GM19438 (cell line): ENCODE results near the gene SNX25.
"Not testable (repeated sequence)": the region's sequence is repeated elsewhere in the genome, so short reads cannot be mapped to it uniquely, and the experiment has no call there.

Experiments used
- ATAC-seq: cut with Tn5 transposase; IDR thresholded peaks from one replicate; pipeline ENCODE4 v1.9.1; 2021; ENCODE audit warnings: low read depth; ENCODE audit not compliant: unreplicated experiment

The SNX25 gene

DNA sequence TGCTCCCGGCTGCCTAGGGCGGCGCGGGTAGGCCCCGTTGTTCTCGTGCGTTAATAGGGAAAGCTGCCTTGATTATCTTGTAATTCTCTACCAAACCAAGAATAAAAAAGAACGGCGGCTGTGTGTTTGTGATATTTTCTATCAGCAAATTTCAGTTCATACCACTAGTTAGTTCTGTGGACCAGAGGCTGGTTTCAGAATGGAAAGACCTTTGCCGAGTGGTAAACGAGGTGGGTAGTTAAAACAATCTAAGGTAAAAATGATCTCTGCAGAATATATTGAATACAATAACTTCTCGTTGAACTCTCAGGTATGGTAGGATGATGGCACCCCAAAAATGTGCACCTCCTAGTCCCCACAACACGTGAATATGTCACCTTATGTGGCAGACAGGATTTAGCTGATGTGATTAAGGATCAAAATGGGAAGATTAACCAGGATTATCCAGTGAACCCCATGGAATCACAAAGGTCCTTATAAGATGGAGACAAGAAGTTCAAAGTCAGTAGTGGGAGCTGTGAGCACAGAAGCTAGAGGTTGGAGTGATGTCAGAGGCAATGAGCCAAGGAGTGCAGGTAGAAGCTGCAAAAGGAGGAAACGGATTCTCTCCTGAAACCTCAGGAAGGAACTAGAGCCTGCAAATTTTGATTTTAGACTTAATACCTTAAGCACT lies 5.0 kb upstream of the SNX25 start:
- no peak for ATAC-seq

DNA sequence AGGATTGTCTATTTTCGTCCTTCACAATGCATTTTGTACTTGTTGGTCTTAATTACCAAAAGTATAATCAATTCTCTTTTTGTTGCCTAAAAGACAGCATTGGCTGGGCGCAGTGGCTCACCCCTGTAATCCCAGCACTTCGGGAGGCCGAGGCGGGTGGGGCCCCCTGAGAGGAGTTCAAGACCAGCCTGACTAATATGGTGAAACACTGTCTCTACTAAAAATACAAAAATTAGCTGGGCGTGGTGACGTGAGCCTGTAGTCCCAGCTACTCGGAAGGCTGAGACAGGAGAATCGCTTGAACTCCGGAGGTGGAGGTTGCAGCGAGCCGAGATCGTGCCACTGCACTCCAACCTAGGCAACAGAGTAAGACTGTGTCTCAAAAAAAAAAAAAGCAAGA lies 4.3 kb upstream of the SNX25 start:
- not testable (repeated sequence) for ATAC-seq

DNA sequence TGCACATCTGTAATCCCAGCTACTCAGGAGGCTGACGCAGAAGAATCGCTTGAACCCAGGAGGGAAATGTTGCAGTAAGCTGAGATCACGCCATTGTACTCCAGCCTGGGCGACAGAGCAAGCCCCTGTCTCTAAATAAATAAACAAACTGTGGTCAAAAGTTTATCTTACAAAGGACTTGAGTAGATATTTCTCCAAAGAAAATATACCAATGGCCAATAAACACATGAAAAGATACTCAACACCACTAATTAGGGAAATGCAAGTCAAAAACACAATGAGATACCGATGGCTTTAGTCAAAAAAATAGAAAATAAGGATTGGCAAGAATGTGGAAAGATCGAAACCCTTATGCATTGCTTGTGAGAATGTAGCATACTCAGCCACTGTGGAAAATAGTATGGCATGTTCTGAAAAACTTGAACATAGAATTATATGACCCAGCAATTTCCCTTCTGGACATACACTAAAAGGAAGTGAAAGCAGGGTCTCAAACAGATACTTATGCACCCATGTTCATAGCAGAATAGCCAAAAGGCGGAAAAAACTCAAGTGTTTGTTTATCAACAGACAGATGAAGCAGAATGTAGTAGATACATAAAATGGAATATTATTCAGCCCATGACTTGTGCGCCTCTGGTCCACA lies 3.6 kb upstream of the SNX25 start:
- ATAC-seq = no peak

DNA sequence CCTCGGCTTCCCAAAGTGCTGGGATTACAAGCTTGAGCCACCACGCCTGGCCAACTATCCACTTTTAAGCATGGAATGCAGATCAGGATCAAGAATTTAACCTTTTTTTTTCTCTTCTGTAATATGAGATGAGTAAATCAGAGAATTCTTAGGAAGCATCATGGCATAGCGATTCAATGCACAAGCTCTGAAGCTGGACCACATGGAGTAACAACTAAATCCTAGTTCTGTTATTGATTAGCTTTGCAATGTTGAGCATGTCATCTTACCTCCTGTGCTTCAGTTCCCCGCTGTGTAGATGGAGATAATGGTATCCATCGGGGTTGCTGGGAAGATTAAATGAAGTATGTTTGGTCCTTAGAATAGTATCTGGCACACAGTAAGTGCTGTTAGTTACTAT lies 1.9 kb upstream of the SNX25 start:
- no peak for ATAC-seq

DNA sequence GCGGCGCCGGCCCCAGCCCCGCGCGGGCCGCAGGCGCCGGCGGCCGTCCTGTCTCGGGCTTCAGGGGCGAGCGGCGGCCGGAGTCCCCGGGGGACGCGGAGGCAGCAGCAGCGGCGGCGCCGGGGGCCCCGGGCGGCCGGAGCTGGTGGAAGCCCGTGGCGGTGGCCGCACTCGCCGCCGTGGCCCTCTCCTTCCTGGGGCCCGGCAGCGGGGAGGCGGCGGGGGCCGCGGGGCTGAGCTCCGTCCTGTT lies 379 bp downstream of the SNX25 start:
- peak; percentile 5 for ATAC-seq

DNA sequence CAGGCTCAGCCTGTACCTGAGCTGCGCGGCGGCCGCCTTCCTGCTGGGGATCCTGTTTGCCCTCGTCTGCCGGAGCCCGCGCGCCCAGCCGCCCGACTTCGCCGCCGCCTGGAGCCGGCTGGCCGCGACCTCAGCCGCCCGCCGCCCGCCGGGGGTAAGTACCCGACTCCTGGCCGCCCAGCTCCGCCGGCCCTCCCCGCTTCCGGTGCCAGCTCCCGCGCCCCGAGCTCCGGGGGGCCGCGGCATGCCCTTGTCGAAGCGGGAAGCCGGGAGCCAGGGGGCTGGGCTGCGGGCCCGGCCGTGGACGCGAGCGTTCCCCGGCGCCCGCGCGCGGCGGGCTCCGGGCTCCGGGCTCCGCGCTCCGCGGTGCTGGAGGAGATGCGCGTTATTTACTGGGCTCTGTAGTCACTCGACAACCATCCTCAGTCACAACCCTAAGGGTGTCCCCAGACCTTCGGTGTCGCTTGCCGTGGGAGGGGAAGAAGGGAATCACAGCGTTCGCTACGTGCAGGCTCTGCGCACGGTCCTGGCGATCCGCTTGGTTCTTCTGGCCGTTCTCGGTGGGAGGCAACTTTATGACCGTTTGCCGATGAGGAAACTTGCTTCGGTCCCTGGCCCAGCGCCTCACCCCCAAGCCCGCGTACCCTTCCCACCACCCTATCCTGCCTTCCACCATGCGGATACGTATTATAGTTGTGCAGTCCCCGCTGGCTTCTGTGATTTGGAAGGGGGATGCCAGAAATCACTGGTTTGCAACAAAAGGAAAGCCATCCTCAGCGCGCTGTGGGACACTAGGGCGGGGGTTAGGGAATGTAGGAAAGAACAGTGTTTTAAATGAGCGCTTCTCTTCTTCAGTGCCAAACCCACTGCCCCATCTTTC lies 944 bp downstream of the SNX25 start:
- peak; percentile 3 for ATAC-seq

DNA sequence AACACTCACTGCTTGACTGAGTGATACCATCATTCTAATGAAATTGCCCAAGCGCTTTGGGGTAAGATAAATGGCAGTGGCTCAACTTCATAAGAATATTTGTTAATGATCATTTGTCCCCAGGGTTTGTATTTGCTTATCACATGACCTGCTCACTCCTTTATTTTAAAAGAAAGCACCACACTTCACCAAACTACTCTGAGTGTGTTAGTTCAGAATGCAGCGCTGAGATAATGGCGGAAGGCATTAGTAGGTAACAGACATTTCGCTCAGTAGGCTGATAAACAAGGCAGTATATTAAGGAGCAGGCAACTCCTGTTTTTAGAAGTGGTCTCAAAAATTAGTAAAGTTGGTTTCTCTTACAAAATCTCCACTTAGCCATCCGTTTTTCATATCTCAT lies 1.6 kb downstream of the SNX25 start:
- ATAC-seq = no peak

DNA sequence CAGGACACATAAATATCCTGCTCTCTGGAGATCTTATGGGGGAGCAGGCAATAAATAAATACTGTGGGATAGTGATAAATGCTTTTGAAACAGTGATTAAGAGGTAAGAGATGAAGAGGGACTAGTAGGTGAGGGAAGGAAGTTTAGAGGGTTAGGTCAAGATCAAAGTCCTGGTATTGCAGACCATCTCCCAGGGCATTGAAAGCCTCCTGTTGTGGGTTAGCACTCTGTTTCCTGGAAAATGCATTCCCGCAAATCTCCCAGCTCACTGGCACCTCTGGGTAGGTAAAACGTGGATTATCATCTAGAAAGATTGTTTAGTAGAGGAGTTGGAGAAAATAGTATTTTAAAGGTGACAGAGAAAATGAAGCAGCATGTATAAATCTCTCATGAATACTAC lies 2.2 kb downstream of the SNX25 start:
- ATAC-seq = no peak

DNA sequence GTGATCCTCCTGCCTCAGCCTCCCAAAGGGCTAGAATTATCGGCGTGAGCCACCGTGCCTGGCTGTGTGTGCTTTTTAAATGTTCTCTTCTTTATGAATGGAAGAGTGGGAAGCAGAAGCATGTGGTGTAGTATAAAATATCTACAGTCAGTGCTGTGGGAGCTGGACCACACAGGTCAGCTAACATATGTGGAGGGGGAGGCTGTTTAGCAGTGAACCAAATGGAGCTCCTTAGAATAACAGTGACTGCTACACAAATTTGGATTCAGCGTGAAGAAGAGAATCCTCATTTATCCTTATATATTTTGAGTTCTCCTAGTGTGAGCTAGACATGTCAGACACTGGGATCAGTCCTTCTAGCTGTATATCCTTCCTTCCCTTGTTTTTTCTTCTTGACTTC lies 3.2 kb downstream of the SNX25 start:
- no peak for ATAC-seq

DNA sequence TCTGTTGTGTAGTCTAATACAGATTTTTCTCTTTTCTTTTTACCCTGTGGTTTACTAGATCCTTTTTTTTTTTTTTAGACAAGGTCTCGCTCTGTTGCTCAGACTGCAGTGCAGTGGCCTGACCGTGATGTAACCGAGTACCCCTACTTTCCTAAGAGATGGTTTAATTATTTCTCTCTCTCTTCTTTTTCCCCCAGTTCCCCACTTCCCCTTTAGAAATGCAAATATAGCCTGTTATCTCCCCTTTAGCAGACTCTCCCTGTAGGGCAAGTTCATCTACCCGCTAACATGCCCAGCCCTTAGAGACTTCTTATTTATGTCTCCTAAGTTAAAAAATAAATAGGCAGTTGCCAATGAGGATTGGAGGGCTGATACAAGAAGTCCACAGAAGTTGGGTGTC lies 4.5 kb downstream of the SNX25 start:
- peak; percentile 50 for ATAC-seq

DNA sequence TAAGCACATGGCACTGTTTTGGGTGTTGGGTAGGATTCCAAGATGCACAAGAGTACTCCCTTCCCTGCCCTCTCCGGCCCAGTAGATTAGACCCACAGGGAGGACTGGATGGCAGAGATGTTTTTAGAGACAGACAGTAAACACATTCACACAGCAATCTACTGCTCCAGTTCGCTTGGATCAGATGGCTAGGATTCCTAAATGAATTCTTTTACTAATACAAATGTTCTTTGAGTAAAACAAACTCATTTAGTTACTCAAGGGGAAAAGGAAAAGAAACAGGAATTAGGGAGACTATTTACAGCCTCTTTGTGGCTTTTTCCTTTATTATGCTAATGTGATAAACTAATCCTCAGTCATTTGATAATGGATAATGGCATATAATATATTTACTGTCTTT lies 5.9 kb downstream of the SNX25 start:
- ATAC-seq = no peak

DNA sequence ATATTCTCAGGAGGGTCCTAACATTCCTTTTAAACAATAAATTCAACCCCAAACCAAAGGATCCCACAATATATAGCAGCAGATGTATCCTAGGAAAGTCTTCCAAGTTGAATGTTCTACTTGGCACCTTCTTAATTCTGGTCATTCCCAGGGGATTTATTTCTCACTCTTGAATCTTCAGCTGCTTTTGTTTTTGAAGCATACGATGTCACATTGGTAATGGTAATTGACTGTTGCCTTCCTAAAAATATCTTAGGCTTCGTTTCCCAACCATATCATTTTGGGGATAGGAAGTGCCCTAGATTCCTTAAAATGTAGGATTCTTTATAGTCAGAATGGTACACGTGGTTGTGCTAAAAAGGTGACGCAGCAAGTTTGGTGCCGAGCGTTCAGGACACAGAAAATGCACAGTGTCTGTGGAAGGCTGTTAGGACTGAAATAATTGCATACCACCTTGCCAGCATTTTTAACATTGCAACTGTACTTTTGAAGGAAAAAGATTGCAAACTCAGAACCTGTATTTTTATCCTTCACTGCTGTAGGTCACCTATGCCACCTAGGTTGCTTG lies 8.1 kb downstream of the SNX25 start:
- ATAC-seq = no peak

DNA sequence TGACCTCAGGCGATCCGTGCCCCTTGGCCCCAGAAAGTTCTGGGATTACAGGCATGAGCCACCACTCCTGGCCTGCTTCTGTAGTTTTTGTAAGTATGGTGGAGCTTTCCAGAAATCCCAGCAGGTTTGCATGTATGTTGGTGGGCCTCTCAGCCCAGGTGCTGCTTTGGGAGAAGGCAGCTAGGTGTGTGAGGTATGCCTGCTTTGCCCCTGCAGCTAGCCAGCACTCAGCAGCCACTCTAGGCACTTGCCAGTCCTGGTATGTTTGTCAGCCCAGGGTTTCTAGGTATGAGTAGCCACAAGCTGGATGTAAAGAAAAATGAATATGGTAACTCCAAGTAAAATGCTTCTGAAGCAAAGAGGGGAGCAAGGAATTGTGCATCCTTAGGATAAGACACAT lies 8.9 kb downstream of the SNX25 start:
- no peak for ATAC-seq

DNA sequence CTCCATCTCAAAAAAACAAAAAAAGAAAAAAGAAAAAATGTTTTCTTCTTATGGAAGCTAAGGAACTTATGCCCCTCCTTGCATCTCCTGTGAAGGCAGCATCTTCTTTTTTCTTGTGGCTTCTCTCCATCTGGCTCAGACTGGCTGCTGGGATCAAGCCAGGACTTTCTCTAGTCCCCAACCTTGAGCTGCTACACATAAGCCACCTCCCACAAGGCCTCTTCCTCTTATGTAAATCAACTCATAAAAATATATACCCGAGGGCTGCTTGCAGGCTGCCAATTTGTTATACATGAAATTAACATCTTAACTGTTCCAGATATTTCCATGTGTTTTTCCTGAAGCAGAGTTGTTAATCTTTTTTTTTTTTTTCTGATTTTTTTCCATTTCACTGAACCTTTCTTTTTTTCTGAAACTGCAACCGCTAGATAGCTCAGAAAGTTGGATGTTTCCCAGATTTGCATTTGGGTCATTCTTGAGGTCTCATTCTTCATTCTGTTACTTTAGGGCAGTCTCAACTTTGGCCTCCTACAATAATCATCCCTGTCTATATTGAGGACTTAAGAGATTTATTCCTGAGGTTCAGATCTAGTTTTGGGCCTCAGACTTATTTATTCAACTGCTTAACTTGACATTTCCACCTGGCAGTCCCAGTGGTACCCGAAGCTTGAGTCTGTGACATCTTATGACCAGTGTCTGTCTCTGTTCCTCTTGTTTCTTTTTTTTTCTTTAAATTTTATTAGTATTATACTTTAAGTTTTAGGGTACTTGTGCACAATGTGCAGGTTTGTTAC lies 10.3 kb downstream of the SNX25 start:
- peak; percentile 66 for ATAC-seq

DNA sequence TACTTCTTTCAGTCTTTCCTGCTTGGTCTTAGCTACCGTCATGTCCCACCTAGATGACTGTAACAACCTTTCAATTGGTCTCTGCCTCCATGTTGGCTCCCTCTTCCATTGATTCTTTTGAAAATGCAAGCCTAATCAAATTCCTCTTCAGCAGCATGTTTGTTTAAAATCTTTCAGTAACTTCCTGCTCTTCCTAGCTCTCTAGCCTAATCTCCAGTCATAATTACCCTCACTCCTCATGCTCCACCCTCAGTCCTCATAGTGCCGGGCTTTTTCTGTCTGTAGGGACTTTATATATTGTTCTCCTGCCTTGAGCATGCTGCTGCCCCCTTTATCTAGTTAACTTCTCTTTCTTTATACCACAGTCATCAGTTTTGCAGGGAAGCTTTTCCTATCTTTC lies 12.1 kb downstream of the SNX25 start:
- ATAC-seq = no peak

DNA sequence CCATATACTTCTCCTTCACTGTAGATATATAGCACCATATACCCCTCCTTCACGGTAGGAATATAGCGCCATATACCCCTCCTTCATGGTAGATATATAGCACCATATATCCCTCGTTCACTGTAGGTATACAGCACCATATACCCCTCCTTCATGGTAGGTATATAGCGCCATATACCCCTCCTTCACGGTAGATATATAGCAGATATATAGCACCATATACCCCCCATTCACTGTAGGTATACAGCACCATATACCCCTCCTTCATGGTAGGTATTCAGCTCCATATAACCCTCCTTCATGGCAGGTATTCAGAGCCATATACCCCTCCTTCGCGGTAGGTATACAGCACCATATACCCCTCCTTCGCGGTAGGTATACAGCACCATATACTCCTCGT lies 12.5 kb downstream of the SNX25 start:
- no peak for ATAC-seq

DNA sequence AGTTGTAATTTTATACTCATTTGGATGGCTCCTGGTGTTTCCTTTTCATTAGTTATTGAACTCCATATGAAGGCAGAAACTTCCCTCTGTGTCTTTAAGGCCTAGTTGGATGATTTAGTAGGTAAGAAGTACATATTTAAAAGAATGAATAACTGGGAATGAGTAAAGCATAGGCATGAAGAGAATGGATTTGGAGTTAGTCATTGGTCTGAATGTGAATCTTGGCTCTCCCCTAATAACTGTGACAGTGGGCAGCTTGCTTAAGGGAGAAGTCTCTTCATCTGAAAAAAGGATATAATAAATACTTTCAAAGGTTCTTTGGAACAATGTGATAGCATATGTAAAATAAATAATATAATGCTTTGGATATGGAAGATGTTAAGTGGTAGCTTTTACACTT lies 13.2 kb downstream of the SNX25 start:
- ATAC-seq = no peak

DNA sequence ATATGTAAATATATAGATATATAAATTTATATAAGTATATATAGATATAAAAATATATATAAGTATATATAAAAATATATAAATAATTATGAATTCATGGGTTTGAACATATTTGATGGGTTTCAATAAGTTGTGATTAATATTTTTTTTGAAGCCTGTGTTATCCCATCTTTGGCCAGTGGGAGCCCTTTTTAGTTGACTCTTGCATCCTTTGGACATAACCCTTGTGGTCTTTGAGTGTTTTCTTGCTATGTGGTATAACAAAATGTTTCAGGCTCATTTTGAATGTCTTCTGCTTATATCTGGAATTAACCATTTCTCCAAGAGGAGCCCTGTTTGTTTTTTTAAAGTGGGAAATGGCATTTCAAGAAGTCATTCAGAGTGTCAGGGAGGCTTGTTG lies 15.2 kb downstream of the SNX25 start:
- ATAC-seq = no peak

DNA sequence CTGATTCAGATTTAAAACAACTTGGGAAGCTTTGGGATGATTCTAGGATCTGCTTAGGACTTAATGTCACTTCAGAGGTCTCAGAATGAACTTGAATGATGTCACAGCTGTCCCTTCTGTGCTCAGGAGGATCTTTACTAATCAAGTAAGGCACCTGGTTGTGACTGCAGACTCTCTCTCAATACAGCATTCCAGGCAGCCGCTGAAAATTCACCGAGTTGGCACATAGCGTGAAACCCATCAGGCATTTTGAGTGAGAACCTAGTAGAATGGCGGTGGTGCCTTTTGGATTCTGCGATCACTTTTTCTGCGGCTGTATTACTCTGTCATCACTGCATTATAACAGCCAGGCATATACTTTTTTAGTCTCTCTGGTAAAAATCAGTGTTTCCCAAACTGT lies 16.5 kb downstream of the SNX25 start:
- no peak for ATAC-seq

DNA sequence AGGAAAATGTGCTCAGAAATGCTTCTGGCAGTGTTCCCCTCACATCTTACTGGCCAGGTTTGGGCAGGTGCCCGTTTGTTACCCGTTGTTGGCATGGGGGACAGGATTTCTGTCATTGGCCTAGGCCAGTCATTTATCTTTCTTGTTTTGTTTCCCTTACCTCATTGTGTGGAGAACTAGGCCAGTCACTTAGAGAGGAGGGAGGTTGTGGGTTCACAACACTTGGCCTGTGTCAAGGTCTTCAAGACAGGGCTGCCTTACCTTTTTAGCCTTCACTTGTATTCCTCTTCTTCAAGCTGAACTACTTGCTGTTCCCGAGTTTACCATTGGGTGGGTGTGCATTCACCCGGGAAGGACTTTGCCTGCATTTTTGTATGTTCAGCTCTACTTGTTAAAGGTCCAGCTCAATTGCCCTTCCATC lies 17.7 kb downstream of the SNX25 start:
- ATAC-seq = no peak

DNA sequence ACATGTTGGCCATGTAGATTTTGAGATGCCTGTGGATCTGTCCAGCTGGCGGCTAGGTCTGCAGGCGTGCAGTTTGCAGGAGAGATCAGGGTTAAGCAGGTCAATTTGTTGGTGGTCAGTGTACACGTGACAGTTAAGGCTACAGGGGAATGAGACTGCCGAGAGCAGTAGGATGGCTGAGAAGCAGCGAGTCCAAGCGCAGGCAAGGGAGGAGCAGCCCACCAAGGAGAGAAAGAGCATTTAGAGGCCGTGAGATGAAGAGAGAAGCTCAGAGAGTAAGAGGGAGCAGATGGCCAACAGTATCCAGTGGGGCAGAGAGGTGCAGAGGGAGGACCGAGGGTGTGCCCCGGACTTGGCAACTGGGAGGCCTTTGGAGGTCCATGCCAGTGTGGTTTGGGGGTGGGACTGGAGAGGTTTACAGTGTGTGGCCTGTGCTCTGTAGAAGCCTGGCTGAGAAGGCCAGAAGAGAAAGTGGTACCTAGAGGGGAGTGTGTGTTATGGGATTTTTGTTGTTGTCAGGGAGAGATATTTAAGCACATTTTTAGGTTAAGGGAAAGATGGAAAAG lies 18.4 kb downstream of the SNX25 start:
- no peak for ATAC-seq
